KMS-11 (cell line): Measurements from ENCODE around the gene PRMT5.

ENCODE experiments used
- H2AFZ ChIP-seq: fragments of 200-600 bp; sonication (generic); 2 replicates; pipeline ENCODE4 v1.6.1; 2016; ENCODE audit warnings: antibody characterized with exemption, mixed run types, low read depth
- H3K27ac ChIP-seq: fragments of 200-600 bp; sonication (generic); 2 replicates; pipeline ENCODE4 v1.6.1; 2016; ENCODE audit warnings: mild to moderate bottlenecking, mixed run types
- H3K27me3 ChIP-seq: fragments of 200-600 bp; sonication (generic); 2 replicates; pipeline ENCODE4 v1.6.1; 2017; ENCODE audit warnings: mild to moderate bottlenecking, low read depth, mixed run types, moderate library complexity; ENCODE audit not compliant: insufficient read depth
- H3K36me3 ChIP-seq: fragments of 200-600 bp; sonication (generic); 2 replicates; pipeline ENCODE4 v1.6.1; 2017; ENCODE audit warnings: mild to moderate bottlenecking, mixed run types; ENCODE audit not compliant: insufficient read depth
- H3K4me1 ChIP-seq: fragments of 200-600 bp; sonication (generic); 2 replicates; pipeline ENCODE4 v1.6.1; 2016; ENCODE audit warnings: mild to moderate bottlenecking, low read depth, mixed run types; ENCODE audit not compliant: poor library complexity, severe bottlenecking
- H3K4me2 ChIP-seq: fragments of 200-600 bp; sonication (generic); 2 replicates; pipeline ENCODE4 v1.7.0; 2016; ENCODE audit warnings: mild to moderate bottlenecking, mixed run types
- H3K4me3 ChIP-seq: fragments of 200-600 bp; sonication (generic); IDR thresholded peaks from 2 replicates; pipeline ENCODE4 v1.6.1; 2017; ENCODE audit warnings: low read depth, low read length, mixed read lengths; ENCODE audit not compliant: insufficient read depth
- H3K79me2 ChIP-seq: fragments of 200-600 bp; sonication (generic); 2 replicates; pipeline ENCODE4 v1.6.1; 2016; ENCODE audit warnings: low read depth, mixed run types; ENCODE audit not compliant: insufficient read depth
- H3K9ac ChIP-seq: fragments of 200-600 bp; sonication (generic); 2 replicates; pipeline ENCODE4 v1.6.1; 2016; ENCODE audit warnings: mild to moderate bottlenecking, mixed run types
- H4K20me1 ChIP-seq: fragments of 200-600 bp; sonication (generic); 2 replicates; pipeline ENCODE4 v1.6.1; 2016; ENCODE audit warnings: mild to moderate bottlenecking, mixed run types; ENCODE audit not compliant: insufficient read depth
- TF ChIP-seq, protein P1 (sequence below): fragments of 200-600 bp; sonication (generic); conservative IDR thresholded peaks from 2 replicates; pipeline ENCODE4 v1.6.1; 2017; ENCODE audit warnings: low read depth, mild to moderate bottlenecking, antibody characterized with exemption, low read length, moderate library complexity, mixed read lengths

Gene PRMT5

GRCh38 chr14:22875748-22876319 lies 53.3 kb downstream of the PRMT5 start:
- Histone ChIP-seq H3K27me3 (no peaks in the 10 kb centered on the region), H3K4me1 (peaks cover 7% of the 10 kb centered on the region), H4K20me1 (no peaks in the 10 kb centered on the region), H3K9ac (no peak overlapping the region), H2AFZ (no peak overlapping the region), H3K79me2 (no peaks in the 10 kb centered on the region), H3K27ac (no peak overlapping the region), H3K4me2 (no peak overlapping the region), H3K4me3 (no peak overlapping the region), H3K36me3 (no peaks in the 10 kb centered on the region)
- TF ChIP-seq, protein P1, sequence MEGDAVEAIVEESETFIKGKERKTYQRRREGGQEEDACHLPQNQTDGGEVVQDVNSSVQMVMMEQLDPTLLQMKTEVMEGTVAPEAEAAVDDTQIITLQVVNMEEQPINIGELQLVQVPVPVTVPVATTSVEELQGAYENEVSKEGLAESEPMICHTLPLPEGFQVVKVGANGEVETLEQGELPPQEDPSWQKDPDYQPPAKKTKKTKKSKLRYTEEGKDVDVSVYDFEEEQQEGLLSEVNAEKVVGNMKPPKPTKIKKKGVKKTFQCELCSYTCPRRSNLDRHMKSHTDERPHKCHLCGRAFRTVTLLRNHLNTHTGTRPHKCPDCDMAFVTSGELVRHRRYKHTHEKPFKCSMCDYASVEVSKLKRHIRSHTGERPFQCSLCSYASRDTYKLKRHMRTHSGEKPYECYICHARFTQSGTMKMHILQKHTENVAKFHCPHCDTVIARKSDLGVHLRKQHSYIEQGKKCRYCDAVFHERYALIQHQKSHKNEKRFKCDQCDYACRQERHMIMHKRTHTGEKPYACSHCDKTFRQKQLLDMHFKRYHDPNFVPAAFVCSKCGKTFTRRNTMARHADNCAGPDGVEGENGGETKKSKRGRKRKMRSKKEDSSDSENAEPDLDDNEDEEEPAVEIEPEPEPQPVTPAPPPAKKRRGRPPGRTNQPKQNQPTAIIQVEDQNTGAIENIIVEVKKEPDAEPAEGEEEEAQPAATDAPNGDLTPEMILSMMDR: no peak

DNA sequence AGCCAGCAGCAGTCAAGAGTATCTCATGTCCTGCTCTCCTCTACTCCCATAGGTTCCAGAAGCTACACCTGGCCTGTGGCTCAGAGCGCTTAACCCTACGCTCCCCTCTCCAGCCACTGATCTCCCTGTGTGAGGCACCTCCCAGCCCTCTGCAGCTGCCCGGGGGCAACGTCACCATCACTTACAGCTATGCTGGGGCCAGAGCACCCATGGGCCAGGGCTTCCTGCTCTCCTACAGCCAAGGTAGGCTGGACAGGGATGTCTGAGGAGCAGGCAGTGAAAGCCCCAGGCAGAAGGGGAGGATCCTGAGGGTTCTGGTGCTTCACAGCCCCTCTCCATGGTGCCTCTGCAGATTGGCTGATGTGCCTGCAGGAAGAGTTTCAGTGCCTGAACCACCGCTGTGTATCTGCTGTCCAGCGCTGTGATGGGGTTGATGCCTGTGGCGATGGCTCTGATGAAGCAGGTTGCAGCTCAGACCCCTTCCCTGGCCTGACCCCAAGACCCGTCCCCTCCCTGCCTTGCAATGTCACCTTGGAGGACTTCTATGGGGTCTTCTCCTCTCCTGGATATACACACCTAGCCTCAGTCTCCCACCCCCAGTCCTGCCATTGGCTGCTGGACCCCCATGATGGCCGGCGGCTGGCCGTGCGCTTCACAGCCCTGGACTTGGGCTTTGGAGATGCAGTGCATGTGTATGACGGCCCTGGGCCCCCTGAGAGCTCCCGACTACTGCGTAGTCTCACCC lies 54.0 kb downstream of the PRMT5 start:
- H3K4me2 ChIP-seq: no peak overlapping the region
- no peak overlapping the region for H3K27ac ChIP-seq
- H3K4me3 ChIP-seq: no peak overlapping the region
- TF ChIP-seq, protein P1: no peak
- no peaks in the 10 kb centered on the region for H3K27me3 ChIP-seq
- no peaks in the 10 kb centered on the region for H3K79me2 ChIP-seq
- no peak overlapping the region for H2AFZ ChIP-seq
- no peaks in the 10 kb centered on the region for H3K36me3 ChIP-seq
- H4K20me1 ChIP-seq: no peaks in the 10 kb centered on the region
- H3K9ac ChIP-seq: no peak overlapping the region
- peaks cover 14% of the 10 kb centered on the region for H3K4me1 ChIP-seq

DNA sequence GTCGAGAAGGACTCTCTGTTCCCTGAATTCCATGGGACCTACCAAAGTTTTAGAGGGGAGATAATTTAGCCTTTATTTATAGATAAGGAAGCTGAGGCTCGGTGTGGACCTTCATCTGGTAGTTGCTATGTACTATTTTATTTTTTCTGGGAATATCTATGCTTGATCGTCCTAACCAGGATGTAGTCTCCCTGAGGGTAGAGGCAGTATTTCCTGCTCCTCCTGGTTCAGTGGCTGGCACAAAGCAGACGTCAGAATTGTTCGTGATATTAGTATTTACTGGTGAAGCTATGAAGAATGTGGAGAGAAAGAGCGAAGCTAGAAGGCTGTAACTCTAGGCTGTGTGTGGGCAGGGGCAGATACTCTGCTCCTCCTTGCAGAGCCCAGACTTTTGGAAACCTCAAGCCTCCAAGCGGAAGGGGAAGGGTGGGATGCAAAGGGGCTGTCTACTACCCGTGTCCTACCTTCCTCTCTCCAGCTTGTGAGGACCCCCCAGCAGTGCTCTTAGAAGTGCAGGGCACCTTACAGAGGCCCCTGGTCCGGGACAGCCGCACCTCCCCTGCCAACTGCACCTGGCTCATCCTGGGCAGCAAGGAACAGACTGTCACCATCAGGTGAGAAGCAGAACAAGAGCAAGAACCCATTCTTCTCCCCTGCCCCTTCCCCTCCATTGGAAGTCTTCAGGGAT lies 56.2 kb downstream of the PRMT5 start:
- Histone ChIP-seq H3K27me3 (no peaks in the 10 kb centered on the region), H3K27ac (peak overlapping the region; percentile 69; the same call in 1 of the 2 replicates), H3K9ac (peak overlapping the region; percentile 58; the same call in 1 of the 2 replicates), H3K4me1 (peaks cover 22% of the 10 kb centered on the region), H3K36me3 (no peaks in the 10 kb centered on the region), H2AFZ (peak overlapping the region; percentile 53; the same call in 1 of the 2 replicates), H4K20me1 (no peaks in the 10 kb centered on the region), H3K79me2 (no peaks in the 10 kb centered on the region), H3K4me2 (peak overlapping the region; percentile 95), H3K4me3 (no peak overlapping the region)
- TF ChIP-seq, protein P1: peak; percentile 63

GRCh38 chr14:22872033-22872832 lies 56.9 kb downstream of the PRMT5 start:
- Histone ChIP-seq H3K36me3 (no peaks in the 10 kb centered on the region), H3K9ac (peak overlapping the region; percentile 58), H3K4me2 (peak overlapping the region; percentile 95), H4K20me1 (no peaks in the 10 kb centered on the region), H3K27me3 (no peaks in the 10 kb centered on the region), H3K27ac (peak overlapping the region; percentile 69), H3K4me3 (no peak overlapping the region), H3K4me1 (peaks cover 22% of the 10 kb centered on the region), H2AFZ (peak overlapping the region; percentile 53), H3K79me2 (no peaks in the 10 kb centered on the region)
- TF ChIP-seq, protein P1: peak; percentile 92
